GM12873 (cell line): ENCODE results near the gene CLCA4.

ENCODE experiments used
- CTCF ChIP-seq: IDR thresholded peaks from 2 replicates; pipeline ENCODE4 v1.5.1; 2012; ENCODE audit warnings: low read depth, mild to moderate bottlenecking, moderate library complexity, low read length, control low read depth; ENCODE audit not compliant: insufficient read depth; ENCODE audit errors: missing control alignments

CLCA4 gene

GRCh38 chr1:86546787-86547221, at the start of gene CLCA4:
Gene CLCA4, plus strand, starts transcription at chr1:86547078. Its CDS starts 42 bp downstream, at chr1:86547120.
- TF ChIP-seq CTCF: no peak

GRCh38 chr1:86498281-86498680, 48.6 kb upstream of the CLCA4 start:
- no peak for TF ChIP-seq CTCF

GRCh38 chr1:86499987-86500593, 46.8 kb upstream of the CLCA4 start:
- TF ChIP-seq CTCF: peak; percentile 68

- no peak for TF ChIP-seq CTCF
Observed at GRCh38 chr1:86500714-86501113, 46.2 kb upstream of the CLCA4 start.

GRCh38 chr1:86502125-86502646, 44.7 kb upstream of the CLCA4 start:
- TF ChIP-seq CTCF: peak; percentile 64

- TF ChIP-seq CTCF: no peak
Observed at GRCh38 chr1:86502721-86503405, 44.0 kb upstream of the CLCA4 start.

GRCh38 chr1:86503406-86504136, 43.3 kb upstream of the CLCA4 start:
- TF ChIP-seq CTCF: no peak
